ENCODE measurements around the gene ZNF853.

DNA sequence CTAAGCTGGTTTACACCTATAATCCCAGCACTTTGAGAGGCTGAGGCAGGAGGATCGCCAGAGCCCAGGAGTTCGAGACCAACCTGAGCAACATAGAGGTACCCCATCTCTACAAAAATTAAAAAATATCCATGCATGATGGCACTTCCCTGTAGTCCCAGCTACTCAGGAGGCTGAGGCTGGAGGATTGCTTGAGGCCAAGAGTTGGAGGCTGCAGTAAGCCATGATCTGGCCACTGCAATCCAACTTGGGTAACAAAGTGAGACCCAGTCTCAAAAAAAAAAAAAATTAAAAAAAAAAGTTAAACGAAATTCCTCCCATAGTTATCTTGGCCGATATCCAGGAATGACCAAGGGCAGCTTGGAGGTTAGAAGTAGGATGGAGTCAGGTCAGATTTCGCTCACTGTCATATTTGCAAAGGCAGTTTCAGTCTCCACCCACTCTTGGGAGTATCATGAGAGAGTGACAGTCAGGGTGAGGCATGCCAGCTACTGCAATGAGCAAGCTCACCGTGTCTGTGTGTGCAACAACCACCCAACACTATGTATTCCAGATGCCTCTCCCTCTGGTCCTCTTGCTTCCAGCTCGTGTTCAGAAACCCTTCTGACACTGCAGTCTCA, 44.1 kb upstream of the ZNF853 start:
- TF ChIP-seq, protein P1, sequence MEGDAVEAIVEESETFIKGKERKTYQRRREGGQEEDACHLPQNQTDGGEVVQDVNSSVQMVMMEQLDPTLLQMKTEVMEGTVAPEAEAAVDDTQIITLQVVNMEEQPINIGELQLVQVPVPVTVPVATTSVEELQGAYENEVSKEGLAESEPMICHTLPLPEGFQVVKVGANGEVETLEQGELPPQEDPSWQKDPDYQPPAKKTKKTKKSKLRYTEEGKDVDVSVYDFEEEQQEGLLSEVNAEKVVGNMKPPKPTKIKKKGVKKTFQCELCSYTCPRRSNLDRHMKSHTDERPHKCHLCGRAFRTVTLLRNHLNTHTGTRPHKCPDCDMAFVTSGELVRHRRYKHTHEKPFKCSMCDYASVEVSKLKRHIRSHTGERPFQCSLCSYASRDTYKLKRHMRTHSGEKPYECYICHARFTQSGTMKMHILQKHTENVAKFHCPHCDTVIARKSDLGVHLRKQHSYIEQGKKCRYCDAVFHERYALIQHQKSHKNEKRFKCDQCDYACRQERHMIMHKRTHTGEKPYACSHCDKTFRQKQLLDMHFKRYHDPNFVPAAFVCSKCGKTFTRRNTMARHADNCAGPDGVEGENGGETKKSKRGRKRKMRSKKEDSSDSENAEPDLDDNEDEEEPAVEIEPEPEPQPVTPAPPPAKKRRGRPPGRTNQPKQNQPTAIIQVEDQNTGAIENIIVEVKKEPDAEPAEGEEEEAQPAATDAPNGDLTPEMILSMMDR (IDR thresholded peaks at IDR 0.05; ENCODE audit: low read depth, low read length), result no peak
- TF ChIP-seq, protein P2, sequence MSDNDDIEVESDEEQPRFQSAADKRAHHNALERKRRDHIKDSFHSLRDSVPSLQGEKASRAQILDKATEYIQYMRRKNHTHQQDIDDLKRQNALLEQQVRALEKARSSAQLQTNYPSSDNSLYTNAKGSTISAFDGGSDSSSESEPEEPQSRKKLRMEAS (IDR thresholded peaks at IDR 0.05; ENCODE audit: low read depth, low read length), result no peak
- TF ChIP-seq POLR2A (IDR thresholded peaks at IDR 0.05; ENCODE audit: extremely low read depth, insufficient read length), result no peak
